GM12892 (cell line): ENCODE results near the gene SLC6A2.

ENCODE experiments used
- POLR2A ChIP-seq: IDR thresholded peaks from 2 replicates; pipeline ENCODE4 v1.6.1; 2011; ENCODE audit warnings: low read depth, low read length, control low read depth
- POLR2AphosphoS5 ChIP-seq: IDR thresholded peaks from 2 replicates; pipeline ENCODE4 v1.6.1; 2011; ENCODE audit warnings: low read depth, low read length, control low read depth

DNA sequence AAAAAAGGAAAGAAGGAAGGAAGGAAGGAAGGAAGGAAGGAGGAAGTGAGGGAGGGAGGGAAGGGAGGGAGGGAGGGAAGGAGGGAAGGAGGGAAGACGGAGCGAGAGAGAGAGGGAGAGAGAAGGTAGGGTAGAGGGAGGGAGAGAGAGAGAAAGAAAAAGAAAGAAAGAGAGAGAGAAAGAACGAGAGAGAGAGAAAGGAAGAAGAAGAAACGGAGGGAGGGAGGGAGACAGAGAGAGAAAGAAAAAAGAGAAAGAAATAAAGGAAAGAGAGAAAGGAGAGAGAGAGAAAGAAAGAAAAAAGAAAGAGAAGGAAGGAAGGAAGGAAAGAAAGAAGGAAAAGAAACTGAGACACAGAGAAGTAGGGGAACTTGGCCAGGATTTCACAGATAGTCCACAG is 8.4 kb upstream of the SLC6A2 start:
- TF ChIP-seq POLR2A (no peak), POLR2AphosphoS5 (no peak)
